ENCODE data around the gene MGAT1. TPM values are rescaled to one million over a fixed set of nuclear protein-coding genes. Genes with fewer than 3 reads are reported as not detected.

Gene MGAT1
- total RNA-seq, 4 donors from 2014 or later, result 100 to 138 (median 115) TPM

GRCh38 chr5:180739958-180740357, 62.6 kb downstream of the MGAT1 start, which contains the start of gene OR2Y1:
Gene OR2Y1, minus strand, starts transcription at chr5:180740058. Its CDS starts 0 bp downstream, at chr5:180740058.
- Histone ChIP-seq H3K27ac (no peak within 1 kb of the TSS), H3K4me3 (no peak within 1 kb of the TSS), H3K27me3 (no peaks in the 10 kb centered on the region), H3K4me1 (no peaks in the 10 kb centered on the region), H3K9me3 (no peaks in the 10 kb centered on the region), H3K36me3 (no peaks in the 10 kb centered on the region)
- in situ Hi-C loops (cut with MboI; ENCODE audit: low sequenced_read_pairs in 4 of 4) (no loop called here), intact Hi-C loops (cut with DNase I; ENCODE audit: low total_unique reads) (no loop called here)
- DNase-seq, result no peak
- no peak for ATAC-seq
- TF ChIP-seq CTCF (IDR thresholded peaks at IDR 0.05 in 4 of 5, conservative IDR thresholded peaks at IDR 0.05 in 1 of 5) (no peak), POLR2A (IDR thresholded peaks at IDR 0.05) (no peak)

GRCh38 chr5:180739271-180739670, 63.3 kb downstream of the MGAT1 start:
- ATAC-seq (no peak), DNase-seq (no peak)
- intact Hi-C loops (cut with DNase I; ENCODE audit: low total_unique reads) (no loop called here), in situ Hi-C loops (cut with MboI; ENCODE audit: low sequenced_read_pairs in 4 of 4) (no loop called here)
- no peak for TF ChIP-seq CTCF (IDR thresholded peaks at IDR 0.05 in 4 of 5, conservative IDR thresholded peaks at IDR 0.05 in 1 of 5)
- no peak for TF ChIP-seq POLR2A (IDR thresholded peaks at IDR 0.05)
- Histone ChIP-seq H3K4me1 (no peaks in the 10 kb centered on the region), H3K4me3 (no peak overlapping the region), H3K9me3 (no peaks in the 10 kb centered on the region), H3K27ac (no peak overlapping the region), H3K36me3 (no peaks in the 10 kb centered on the region), H3K27me3 (no peaks in the 10 kb centered on the region)

GRCh38 chr5:180736536-180736935, 66.1 kb downstream of the MGAT1 start:
- Histone ChIP-seq H3K27me3 (no peaks in the 10 kb centered on the region), H3K36me3 (no peaks in the 10 kb centered on the region), H3K27ac (no peak overlapping the region), H3K9me3 (no peaks in the 10 kb centered on the region), H3K4me1 (no peaks in the 10 kb centered on the region), H3K4me3 (no peak overlapping the region)
- no peak for DNase-seq
- TF ChIP-seq CTCF (IDR thresholded peaks at IDR 0.05 in 4 of 5, conservative IDR thresholded peaks at IDR 0.05 in 1 of 5), result no peak
- TF ChIP-seq POLR2A (IDR thresholded peaks at IDR 0.05), result no peak
- ATAC-seq, result no peak
- in situ Hi-C loops (cut with MboI; ENCODE audit: low sequenced_read_pairs in 4 of 4) (no loop called here), intact Hi-C loops (cut with DNase I; ENCODE audit: low total_unique reads) (no loop called here)

Other genes with a start within 250 kb of the MGAT1 start
- not detected for gene SCGB3A1, start 211.3 kb downstream of the MGAT1 start, total RNA-seq
- gene FLT4, start 153.2 kb downstream of the MGAT1 start, total RNA-seq, result 1 to 10 TPM; 2.6 to 4.7 (median 2.9) TPM
- gene OR2Y1, start 62.7 kb downstream of the MGAT1 start, total RNA-seq, result not detected
- 10 to 100 TPM in 2 of 4 donors, 1 to 10 TPM in 2; 8.9 to 14.7 (median 10.2) TPM for gene ZFP62, start 58.5 kb upstream of the MGAT1 start, total RNA-seq
- under 1 TPM in 3 of 4 donors, not detected in 1; 0.20 to 0.59 (median 0.22) TPM for gene BTNL8, start 96.4 kb upstream of the MGAT1 start, total RNA-seq
- under 1 TPM in 1 of 4 donors, not detected in 3; 0.17 TPM for gene BTNL3, start 186.0 kb upstream of the MGAT1 start, total RNA-seq
- 10 to 100 TPM; 14.5 to 28.6 (median 20.1) TPM for gene BTNL9, start 237.5 kb upstream of the MGAT1 start, total RNA-seq